Raji (cell line): Measurements from ENCODE around the gene SLC25A47.

Source experiments
- POLR2A ChIP-seq: IDR thresholded peaks from 2 replicates; pipeline ENCODE4 v1.6.1; 2011; ENCODE audit warnings: low read depth, low read length, control low read depth; ENCODE audit not compliant: insufficient read depth

SLC25A47 gene

GRCh38 chr14:100312877-100313400 is 10.2 kb upstream of the SLC25A47 start:
- TF ChIP-seq POLR2A = no peak

DNA sequence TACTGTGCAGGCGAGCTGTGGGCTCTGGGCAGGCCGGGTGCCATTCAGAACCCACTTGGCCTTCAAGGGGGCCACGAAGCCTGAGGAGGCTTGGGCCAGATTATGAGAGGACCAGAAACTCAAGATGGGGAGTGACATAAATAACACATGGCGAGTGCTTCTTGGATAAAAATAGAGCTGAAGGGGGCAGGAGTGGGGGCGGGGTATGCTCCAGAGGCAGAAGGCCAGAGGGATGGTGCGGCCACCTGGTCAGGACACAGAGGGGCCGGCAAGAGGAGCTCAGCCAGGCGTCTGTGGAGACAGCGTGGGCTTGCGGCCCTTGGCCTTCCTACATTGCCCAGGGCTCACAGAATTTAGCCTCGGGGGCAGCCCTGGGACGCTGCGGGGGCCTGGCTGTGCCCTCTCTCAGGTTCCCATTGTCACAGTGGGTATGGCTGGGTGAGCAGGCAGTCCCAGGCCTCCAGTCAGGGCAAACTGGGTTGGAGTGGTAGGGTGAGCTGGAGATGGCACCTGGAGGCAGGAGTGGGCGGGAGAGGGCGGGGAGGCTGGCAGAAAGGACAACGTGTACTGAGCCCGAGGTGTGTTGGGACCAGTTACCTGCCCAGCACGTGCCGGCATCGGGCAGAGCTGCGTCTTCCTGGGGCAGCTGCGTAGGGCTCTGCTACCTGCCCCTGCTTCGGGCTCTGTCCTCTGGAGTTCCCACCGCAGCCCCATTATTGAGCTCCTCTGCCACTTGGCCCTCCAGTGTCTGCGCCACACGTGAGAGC is 9.5 kb upstream of the SLC25A47 start:
- TF ChIP-seq POLR2A = no peak

GRCh38 chr14:100314724-100315123 is 8.4 kb upstream of the SLC25A47 start:
- no peak for TF ChIP-seq POLR2A

- TF ChIP-seq POLR2A = no peak
Observed at GRCh38 chr14:100317389-100317788, 5.8 kb upstream of the SLC25A47 start.

GRCh38 chr14:100317912-100318808 is 5.0 kb upstream of the SLC25A47 start:
- no peak for TF ChIP-seq POLR2A

GRCh38 chr14:100320157-100320856 is 2.8 kb upstream of the SLC25A47 start:
- no peak for TF ChIP-seq POLR2A

GRCh38 chr14:100321473-100322137 is 1.5 kb upstream of the SLC25A47 start:
- TF ChIP-seq POLR2A = no peak

GRCh38 chr14:100322138-100322957 is 791 bp upstream of the SLC25A47 start:
- TF ChIP-seq POLR2A = no peak

DNA sequence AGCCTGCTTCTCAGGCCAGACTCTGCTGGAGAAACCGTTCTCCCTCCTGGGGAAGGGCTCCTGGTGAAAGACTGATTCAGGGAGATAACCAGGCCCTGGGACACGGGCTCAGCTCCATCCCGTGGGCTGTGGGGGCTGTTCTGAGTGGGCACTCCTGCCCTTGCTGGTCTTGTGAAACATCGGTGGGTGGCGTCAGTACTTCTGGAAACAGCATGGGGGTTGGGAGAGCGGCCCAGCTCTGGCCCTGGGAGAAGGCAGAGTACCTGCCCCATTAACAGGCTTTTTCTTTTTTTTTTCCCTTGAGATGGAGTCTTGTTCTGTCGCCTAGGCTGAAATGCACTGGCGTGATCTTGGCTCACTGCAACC is 786 bp downstream of the SLC25A47 start:
- no peak for TF ChIP-seq POLR2A

DNA sequence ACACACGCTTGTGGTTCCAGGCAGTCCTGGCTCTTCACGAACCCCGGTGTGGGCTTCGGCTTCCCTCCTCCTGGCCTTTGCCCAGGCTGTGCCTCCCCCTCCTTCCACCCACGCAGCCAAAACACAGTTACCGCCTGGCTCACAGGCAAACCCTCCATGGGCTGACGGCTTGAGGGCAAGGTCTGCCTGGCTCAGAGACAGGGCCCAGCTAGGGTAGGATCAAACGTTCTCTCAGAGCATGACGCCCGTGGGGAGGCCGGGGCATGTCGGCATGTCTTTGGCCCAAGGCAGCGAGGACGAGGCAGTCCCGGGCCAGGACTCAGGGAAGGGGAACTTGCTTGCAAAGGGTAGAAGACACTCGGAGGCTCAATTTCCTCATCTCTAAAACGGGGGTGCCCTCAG is 2.1 kb downstream of the SLC25A47 start:
- TF ChIP-seq POLR2A = no peak

DNA sequence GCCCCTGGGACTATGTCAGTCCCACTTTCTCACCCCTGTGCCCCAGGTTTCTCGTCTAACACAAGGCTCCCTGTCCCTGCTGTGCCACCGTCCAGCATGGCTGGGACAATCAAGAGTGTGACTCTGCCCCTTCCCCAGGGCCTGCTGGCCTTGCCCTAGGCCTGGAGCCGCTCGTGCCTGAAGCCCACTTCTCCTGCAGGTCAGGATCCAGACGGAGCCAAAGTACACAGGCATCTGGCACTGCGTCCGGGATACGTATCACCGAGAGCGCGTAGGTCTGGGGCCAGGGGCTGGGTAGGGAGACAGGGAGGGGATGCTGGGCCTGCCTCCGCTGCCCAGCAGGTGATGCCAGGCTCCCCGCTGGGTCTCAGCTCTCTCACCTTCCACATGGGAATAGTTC is 2.8 kb downstream of the SLC25A47 start:
- no peak for TF ChIP-seq POLR2A

DNA sequence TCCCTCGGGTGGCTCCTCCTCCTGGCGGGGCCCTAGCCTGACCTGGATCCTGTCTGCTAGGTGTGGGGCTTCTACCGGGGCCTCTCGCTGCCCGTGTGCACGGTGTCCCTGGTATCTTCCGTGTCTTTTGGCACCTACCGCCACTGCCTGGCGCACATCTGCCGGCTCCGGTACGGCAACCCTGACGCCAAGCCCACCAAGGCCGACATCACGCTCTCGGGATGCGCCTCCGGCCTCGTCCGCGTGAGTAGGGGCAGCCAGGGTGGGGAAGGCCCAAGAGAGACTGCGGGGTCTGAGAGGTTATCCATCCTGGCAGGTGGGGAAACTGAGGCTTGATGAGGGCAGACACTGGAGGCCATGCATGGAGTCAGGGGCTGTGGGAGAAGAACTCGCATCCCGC is 4.0 kb downstream of the SLC25A47 start:
- no peak for TF ChIP-seq POLR2A

DNA sequence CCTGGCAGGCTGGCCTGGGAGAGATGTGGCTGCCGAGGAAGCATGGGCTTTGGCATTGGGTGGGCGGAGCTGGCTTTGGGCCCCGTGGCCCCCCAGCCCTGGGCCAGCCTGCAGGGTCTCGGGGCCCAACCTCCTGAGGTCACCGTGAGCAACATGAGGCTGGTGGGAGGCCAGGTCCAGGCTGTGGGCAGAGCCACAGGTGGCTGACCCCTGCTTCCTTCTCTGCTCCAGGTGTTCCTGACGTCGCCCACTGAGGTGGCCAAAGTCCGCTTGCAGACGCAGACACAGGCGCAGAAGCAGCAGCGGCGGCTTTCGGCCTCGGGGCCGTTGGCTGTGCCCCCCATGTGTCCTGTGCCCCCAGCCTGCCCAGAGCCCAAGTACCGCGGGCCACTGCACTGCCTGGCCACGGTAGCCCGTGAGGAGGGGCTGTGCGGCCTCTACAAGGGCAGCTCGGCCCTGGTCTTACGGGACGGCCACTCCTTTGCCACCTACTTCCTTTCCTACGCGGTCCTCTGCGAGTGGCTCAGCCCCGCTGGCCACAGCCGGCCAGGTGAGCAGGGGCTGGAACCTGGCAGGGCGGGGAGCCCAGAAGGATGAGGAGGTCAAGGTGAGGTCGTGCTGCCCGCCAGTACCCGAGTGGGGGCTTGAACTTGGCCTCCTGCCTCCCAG is 5.5 kb downstream of the SLC25A47 start:
- no peak for TF ChIP-seq POLR2A
